SK-N-SH (cell line): ENCODE results near the gene KRTAP5-3. TPM values are rescaled to one million over a fixed set of nuclear protein-coding genes. Genes with fewer than 3 reads are reported as not detected.
"Not testable (repeated sequence)": the region's sequence is repeated elsewhere in the genome, so short reads cannot be mapped to it uniquely, and the experiment has no call there.

Experiments used
- CTCF ChIA-PET: fragments of 300-600, 350-600 bp; formaldehyde crosslinking; extraction: SDS; loops from one replicate; lab custom pipeline; 2021; lab: Yijun Ruan, JAX
- POLR2A ChIA-PET: fragments of 350-600 bp; sonication (Branson Sonifier 250); formaldehyde crosslinking; extraction: SDS; loops from one replicate; lab custom pipeline; 2020; ENCODE audit warnings: antibody characterized with exemption, inconsistent platforms; lab: Yijun Ruan, JAX
- DNase-seq: peaks from one replicate; pipeline ENCODE4 v3.0.0; 2012
- H2AFZ ChIP-seq: fragments of 200-600 bp; sonication (generic); 2 replicates; pipeline ENCODE4 v1.8.1; 2016; ENCODE audit warnings: antibody characterized with exemption, mild to moderate bottlenecking, low read depth
- H3F3A ChIP-seq: fragments of 200-600 bp; sonication (generic); replicated peaks from 2 replicates; pipeline ENCODE3; 2016; ENCODE audit warnings: antibody characterized with exemption, mild to moderate bottlenecking; ENCODE audit not compliant: insufficient read depth
- H3K27ac ChIP-seq, 2 experiments: fragments of 200-500 bp in 1 of 2; fragments of 200-600 bp in 1 of 2; sonication (Bioruptor generic) in 1 of 2; sonication (generic), shearing (Covaris generic) in 1 of 2; 2 replicates each; pipeline versions ENCODE4 v1.5.1 to v1.6.1; 2014 to 2016; ENCODE audit warnings: low read depth in 2 of 2, inconsistent platforms in 1 of 2, low read length in 1 of 2, mild to moderate bottlenecking in 1 of 2, mixed read lengths in 1 of 2
- H3K27me3 ChIP-seq: fragments of 200-600 bp; sonication (generic), shearing (Covaris generic); 2 replicates; pipeline ENCODE4 v1.6.1; 2016; ENCODE audit warnings: mixed run types; ENCODE audit not compliant: insufficient read depth
- H3K36me3 ChIP-seq, 2 experiments: fragments of 200-500 bp in 1 of 2; fragments of 200-600 bp in 1 of 2; sonication (Bioruptor generic) in 1 of 2; sonication (generic) in 1 of 2; replicated peaks in 1 of 2; 2 replicates each; pipeline versions ENCODE3 to v1.5.1; 2014 to 2016; ENCODE audit warnings: low read length in 1 of 2, mild to moderate bottlenecking in 1 of 2; ENCODE audit not compliant: insufficient read depth in 2 of 2, control insufficient read depth in 1 of 2
- H3K4me1 ChIP-seq, 2 experiments: fragments of 200-500 bp in 1 of 2; fragments of 200-600 bp in 1 of 2; sonication (Bioruptor generic) in 1 of 2; sonication (generic), shearing (Covaris generic) in 1 of 2; 2 replicates each; pipeline versions ENCODE4 v1.5.1 to v1.6.1; 2014 to 2016; ENCODE audit warnings: low read depth in 1 of 2, low read length in 1 of 2, mixed run types in 1 of 2; ENCODE audit not compliant: insufficient read depth in 2 of 2, control insufficient read depth in 1 of 2
- H3K4me2 ChIP-seq: fragments of 200-600 bp; sonication (generic), shearing (Covaris generic); 2 replicates; pipeline ENCODE4 v1.6.1; 2017; ENCODE audit warnings: mixed run types
- H3K4me3 ChIP-seq, 2 experiments: fragments of 200-500 bp in 1 of 2; fragments of 200-600 bp in 1 of 2; sonication (Bioruptor generic) in 1 of 2; sonication (generic), shearing (Covaris generic) in 1 of 2; 2 replicates each; pipeline versions ENCODE4 v1.5.1 to v1.8.1; 2014 to 2016; ENCODE audit warnings: low read depth in 2 of 2, inconsistent platforms in 1 of 2, low read length in 1 of 2, mild to moderate bottlenecking in 1 of 2, mixed read lengths in 1 of 2, moderate library complexity in 1 of 2
- H3K79me2 ChIP-seq: fragments of 200-600 bp; sonication (generic); 2 replicates; pipeline ENCODE4 v1.8.1; 2017; ENCODE audit warnings: mild to moderate bottlenecking; ENCODE audit not compliant: insufficient read depth
- H3K9ac ChIP-seq: fragments of 200-600 bp; sonication (generic); 2 replicates; pipeline ENCODE4 v1.6.1; 2017; ENCODE audit warnings: mixed run types
- H3K9me2 ChIP-seq: fragments of 200-600 bp; sonication (generic); 2 replicates; pipeline ENCODE4 v1.6.1; 2017; ENCODE audit warnings: mixed run types
- H3K9me3 ChIP-seq: fragments of 200-600 bp; sonication (generic); 2 replicates; pipeline ENCODE4 v1.6.1; 2017; ENCODE audit warnings: mixed run types, mild to moderate bottlenecking, moderate library complexity
- H4K20me1 ChIP-seq: fragments of 200-600 bp; sonication (generic); 2 replicates; pipeline ENCODE4 v1.6.1; 2017; ENCODE audit warnings: mild to moderate bottlenecking, mixed run types; ENCODE audit not compliant: insufficient read depth
- ELF1 ChIP-seq: IDR thresholded peaks from 2 replicates; pipeline ENCODE4 v1.4.0; 2012
- EZH2phosphoT487 ChIP-seq: fragments of 200-600 bp; sonication (generic); IDR thresholded peaks from 2 replicates; pipeline ENCODE4 v1.6.1; 2017; ENCODE audit warnings: low read depth, mixed run types, mild to moderate bottlenecking, antibody characterized with exemption, moderate library complexity, borderline replicate concordance
- MEF2A ChIP-seq: IDR thresholded peaks from 2 replicates; pipeline ENCODE4 v1.4.0; 2012; ENCODE audit warnings: low read depth, borderline replicate concordance
- RAD21 ChIP-seq: IDR thresholded peaks from 2 replicates; pipeline ENCODE4 v1.6.1; 2012; ENCODE audit warnings: mild to moderate bottlenecking, low read length
- RXRA ChIP-seq: IDR thresholded peaks from 2 replicates; pipeline ENCODE4 v1.4.0; 2012; ENCODE audit warnings: low read depth, mild to moderate bottlenecking, borderline replicate concordance
- SIN3A ChIP-seq: IDR thresholded peaks from 2 replicates; pipeline ENCODE4 v1.6.1; 2012; ENCODE audit warnings: low read depth, mild to moderate bottlenecking, low read length, moderate library complexity, borderline replicate concordance
- SMC3 ChIP-seq: IDR thresholded peaks from 2 replicates; pipeline ENCODE4 v1.6.1; 2012; ENCODE audit warnings: low read depth, low read length, improper control_type of control experiment
- TAF1 ChIP-seq: IDR thresholded peaks from 2 replicates; pipeline ENCODE4 v1.6.1; 2012; ENCODE audit warnings: low read depth, mild to moderate bottlenecking, low read length, moderate library complexity, borderline replicate concordance
- TCF12 ChIP-seq: IDR thresholded peaks from 2 replicates; pipeline ENCODE4 v1.4.0; 2012
- TEAD4 ChIP-seq: IDR thresholded peaks from 2 replicates; pipeline ENCODE4 v1.4.0; 2012; ENCODE audit warnings: mild to moderate bottlenecking, borderline replicate concordance; ENCODE audit not compliant: insufficient read depth
- WGBS: methylation state at CpG from one replicate; pipeline ENCODE4 v1.1.6; 2017; ENCODE audit warnings: low lambda C conversion rate; 5-methylcytosine and 5-hydroxymethylcytosine counted together
- polyA plus RNA-seq, 3 experiments: library from polyadenylated mRNA; depleted of rRNA; stranded (reverse); fragments of >200 nt; gene quantifications; 2 replicates each; pipeline ENCODE4 v1.2.3, GENCODE V29; 2012
- TF ChIP-seq, protein P1 (sequence below): IDR thresholded peaks from 2 replicates; pipeline ENCODE4 v1.4.0; 2012; ENCODE audit warnings: low read depth, borderline replicate concordance
- TF ChIP-seq, protein P2 (sequence below): IDR thresholded peaks from 2 replicates; pipeline ENCODE4; 2012

Gene KRTAP5-3
- polyA plus RNA-seq, 1 of the 3 experiments (the other 2 are of a cell fraction), result not detected

DNA sequence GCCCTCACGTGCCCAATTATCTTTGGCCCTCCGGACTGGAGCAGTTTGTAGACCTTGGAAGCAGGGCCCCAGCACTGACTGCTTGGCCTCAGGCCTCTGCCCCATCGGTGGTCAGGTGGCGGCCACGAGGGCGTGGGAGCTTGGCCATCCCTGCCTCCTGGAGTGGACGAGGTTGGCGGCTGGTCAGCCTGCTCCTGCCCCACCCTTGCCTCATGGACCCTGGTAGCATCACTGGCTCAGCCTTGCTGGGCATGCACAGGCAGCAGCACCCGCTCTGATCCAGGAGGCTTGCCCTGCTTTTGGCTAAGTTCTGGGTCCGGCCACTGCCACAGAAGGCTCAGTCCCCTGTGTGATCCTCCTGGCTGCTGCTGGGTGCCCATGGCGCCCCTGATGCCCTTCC, 4.1 kb downstream of the KRTAP5-3 start (continued):
- TF ChIP-seq, protein P1, sequence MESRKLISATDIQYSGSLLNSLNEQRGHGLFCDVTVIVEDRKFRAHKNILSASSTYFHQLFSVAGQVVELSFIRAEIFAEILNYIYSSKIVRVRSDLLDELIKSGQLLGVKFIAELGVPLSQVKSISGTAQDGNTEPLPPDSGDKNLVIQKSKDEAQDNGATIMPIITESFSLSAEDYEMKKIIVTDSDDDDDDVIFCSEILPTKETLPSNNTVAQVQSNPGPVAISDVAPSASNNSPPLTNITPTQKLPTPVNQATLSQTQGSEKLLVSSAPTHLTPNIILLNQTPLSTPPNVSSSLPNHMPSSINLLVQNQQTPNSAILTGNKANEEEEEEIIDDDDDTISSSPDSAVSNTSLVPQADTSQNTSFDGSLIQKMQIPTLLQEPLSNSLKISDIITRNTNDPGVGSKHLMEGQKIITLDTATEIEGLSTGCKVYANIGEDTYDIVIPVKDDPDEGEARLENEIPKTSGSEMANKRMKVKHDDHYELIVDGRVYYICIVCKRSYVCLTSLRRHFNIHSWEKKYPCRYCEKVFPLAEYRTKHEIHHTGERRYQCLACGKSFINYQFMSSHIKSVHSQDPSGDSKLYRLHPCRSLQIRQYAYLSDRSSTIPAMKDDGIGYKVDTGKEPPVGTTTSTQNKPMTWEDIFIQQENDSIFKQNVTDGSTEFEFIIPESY, result no peak
- TF ChIP-seq MEF2A (no peak), TCF12 (no peak), RAD21 (no peak), SIN3A (no peak), TEAD4 (no peak)

DNA sequence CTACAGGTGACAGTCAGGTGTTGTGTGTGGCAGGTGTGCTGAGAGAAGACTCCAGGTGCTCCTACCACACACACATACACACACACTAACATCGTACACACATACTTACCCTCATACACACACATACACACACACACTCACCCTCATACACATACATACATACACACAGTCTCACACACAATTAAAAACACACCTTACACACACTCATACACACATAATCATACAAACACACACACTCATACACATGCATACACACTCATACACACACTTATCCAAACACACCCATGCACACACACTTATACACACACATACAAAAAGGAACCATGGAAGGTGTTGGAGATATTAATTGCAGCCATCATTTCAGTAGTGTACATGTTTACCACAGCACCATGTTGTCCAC, 4.6 kb downstream of the KRTAP5-3 start:
- Histone ChIP-seq H2AFZ (no peak overlapping the region), H3K36me3 (no peaks in the 10 kb centered on the region), H3K9me2 (no peaks in the 10 kb centered on the region), H3K27ac (no peak overlapping the region), H3K4me2 (no peak overlapping the region), H3K79me2 (no peaks in the 10 kb centered on the region), H4K20me1 (no peaks in the 10 kb centered on the region), H3K4me1 (no peaks in the 10 kb centered on the region), H3F3A (no peaks in the 10 kb centered on the region), H3K9me3 (no peaks in the 10 kb centered on the region), H3K9ac (no peak overlapping the region), H3K27me3 (peaks cover 16% of the 10 kb centered on the region; the same call in 1 of the 2 replicates), H3K4me3 (no peak overlapping the region)
- no peak for TF ChIP-seq SMC3
- TF ChIP-seq, protein P2, sequence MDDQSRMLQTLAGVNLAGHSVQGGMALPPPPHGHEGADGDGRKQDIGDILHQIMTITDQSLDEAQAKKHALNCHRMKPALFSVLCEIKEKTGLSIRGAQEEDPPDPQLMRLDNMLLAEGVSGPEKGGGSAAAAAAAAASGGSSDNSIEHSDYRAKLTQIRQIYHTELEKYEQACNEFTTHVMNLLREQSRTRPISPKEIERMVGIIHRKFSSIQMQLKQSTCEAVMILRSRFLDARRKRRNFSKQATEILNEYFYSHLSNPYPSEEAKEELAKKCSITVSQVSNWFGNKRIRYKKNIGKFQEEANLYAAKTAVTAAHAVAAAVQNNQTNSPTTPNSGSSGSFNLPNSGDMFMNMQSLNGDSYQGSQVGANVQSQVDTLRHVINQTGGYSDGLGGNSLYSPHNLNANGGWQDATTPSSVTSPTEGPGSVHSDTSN, result no peak
- no peak for TF ChIP-seq TAF1
- no peak for TF ChIP-seq ELF1
- no peak for TF ChIP-seq RXRA
- TF ChIP-seq EZH2phosphoT487, result no peak
- CTCF ChIA-PET, result interaction anchor here (1.6 kb wide), 1 partner anchor 13 kb away, joined by 3 read pairs; no protein-coding TSS in a partner anchor
- 17% methylated on average over 1 of the region's 1 CpG for WGBS
- DNase-seq, result no peak
- POLR2A ChIA-PET, result no interaction called here

DNA sequence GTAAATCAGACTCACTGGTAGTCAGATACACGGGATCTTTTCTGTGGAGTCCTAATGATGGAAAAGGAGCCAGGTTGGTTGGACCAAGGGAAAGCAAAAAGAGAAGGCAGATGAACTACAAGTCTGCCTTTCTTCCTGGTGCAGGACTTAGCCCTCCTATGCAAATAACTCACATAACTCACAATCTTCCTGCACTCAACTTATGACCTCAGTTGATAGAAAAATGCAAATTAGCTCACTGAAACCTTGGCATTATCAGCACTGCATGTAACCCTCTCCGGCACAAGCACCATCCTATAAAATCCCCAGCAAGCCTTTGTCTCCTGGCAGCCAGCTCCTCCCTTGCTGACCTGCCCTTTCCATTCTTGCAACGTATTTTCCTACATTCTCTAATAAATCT, 6.6 kb downstream of the KRTAP5-3 start:
- H3K4me1 ChIP-seq, POLR2A ChIA-PET, H3K9me3 ChIP-seq, H3K9me2 ChIP-seq, DNase-seq, H3K4me3 ChIP-seq, H2AFZ ChIP-seq, H3K27ac ChIP-seq, H3K4me2 ChIP-seq, H3F3A ChIP-seq, H3K36me3 ChIP-seq, H3K79me2 ChIP-seq, H3K9ac ChIP-seq, H4K20me1 ChIP-seq: not testable (repeated sequence)
- CTCF ChIA-PET, result interaction anchor here (0.6 to 1.7 kb wide), 4 partner anchors 14 to 55 kb away, joined by 3 to 6 read pairs (median 3); no protein-coding TSS in a partner anchor
- 30% methylated on average over 3 of the region's 3 CpGs for WGBS
- H3K27me3 ChIP-seq, result peaks cover 22% of the 10 kb centered on the region; the same call in 1 of the 2 replicates
